Activated CD8-positive, alpha-beta T cell treated with anti-CD3 and anti-CD28 coated beads for 36 hours (primary cell): ENCODE data around the gene CCDC3. TPM values are rescaled to one million over a fixed set of nuclear protein-coding genes. Genes with fewer than 3 reads are reported as not detected.

Experiments
- ATAC-seq: fragments of 200-7000 bp; cut with Tn5 transposase; one replicate; pipeline ENCODE4 v1.10.0; 2021; ENCODE audit warnings: mild to moderate bottlenecking, moderate library complexity
- CTCF ChIA-PET: fragments of 350-600 bp; sonication (Branson Sonifier 250); formaldehyde crosslinking; loops from one replicate; lab custom pipeline; 2021; ENCODE audit warnings: antibody characterized with exemption; lab: Charles Lee
- POLR2A ChIA-PET: fragments of 350-600 bp; sonication (Branson Sonifier 250); formaldehyde crosslinking; loops from one replicate; lab custom pipeline; 2021; ENCODE audit warnings: antibody characterized with exemption; lab: Charles Lee
- DNase-seq: peaks from one replicate; pipeline ENCODE4 v3.0.0-alpha.2; 2020
- H3K27ac Mint-ChIP-seq: one replicate; pipeline ENCODE4 v1.8.0; 2021; ENCODE audit warnings: mild to moderate bottlenecking, mixed read lengths
- H3K27me3 Mint-ChIP-seq: one replicate; pipeline ENCODE4 v1.8.0; 2021; ENCODE audit warnings: mixed read lengths
- H3K36me3 Mint-ChIP-seq: one replicate; pipeline ENCODE4 v1.8.0; 2021; ENCODE audit warnings: low read depth, mixed read lengths
- H3K4me1 Mint-ChIP-seq: one replicate; pipeline ENCODE4 v1.8.0; 2021; ENCODE audit warnings: low read depth, mixed read lengths
- H3K4me3 Mint-ChIP-seq: one replicate; pipeline ENCODE4 v1.8.0; 2021; ENCODE audit warnings: mild to moderate bottlenecking, moderate library complexity, mixed read lengths
- H3K9me3 Mint-ChIP-seq: one replicate; pipeline ENCODE4 v1.8.0; 2021; ENCODE audit warnings: mixed read lengths
- CTCF ChIP-seq: fragments of 200-600 bp; IDR thresholded peaks from one replicate; pipeline ENCODE4 v1.8.0; 2022; ENCODE audit warnings: antibody characterized with exemption, mild to moderate bottlenecking
- intact Hi-C: fragments of 100-400 bp; cut with micrococcal nuclease; formaldehyde crosslinking; loops from one replicate; pipeline ENCODE4 v1.10.0; 2022
- total RNA-seq, 2 experiments: library from RNA; stranded (reverse); gene quantifications; one replicate each; pipeline ENCODE4 v1.2.3, GENCODE V29; 2021

The CCDC3 gene
- total RNA-seq, 2 experiments from 2014 or later, result not detected

- Mint-ChIP-seq H3K36me3 (no peaks in the 10 kb centered on the region), H3K4me1 (no peaks in the 10 kb centered on the region), H3K27me3 (peaks cover 13% of the 10 kb centered on the region), H3K9me3 (no peaks in the 10 kb centered on the region), H3K4me3 (no peak overlapping the region), H3K27ac (no peak overlapping the region)
- ATAC-seq (no peak), DNase-seq (no peak)
- CTCF ChIA-PET, result no interaction called here
- no peak for TF ChIP-seq CTCF
- POLR2A ChIA-PET, result no interaction called here
- intact Hi-C loops, result no loop called here
These were observed 26.9 kb downstream of the CCDC3 start for GRCh38 chr10:12974491-12975199.

GRCh38 chr10:12974078-12974477, 27.4 kb downstream of the CCDC3 start:
- H3K36me3 Mint-ChIP-seq, result no peaks in the 10 kb centered on the region
- ATAC-seq (no peak), DNase-seq (no peak)
- peaks cover 12% of the 10 kb centered on the region for H3K27me3 Mint-ChIP-seq
- no peak overlapping the region for H3K27ac Mint-ChIP-seq
- H3K4me1 Mint-ChIP-seq, result no peaks in the 10 kb centered on the region
- ChIA-PET CTCF (no interaction called here), POLR2A (no interaction called here)
- no peaks in the 10 kb centered on the region for H3K9me3 Mint-ChIP-seq
- H3K4me3 Mint-ChIP-seq, result no peak overlapping the region
- intact Hi-C loops, result no loop called here
- TF ChIP-seq CTCF, result no peak

GRCh38 chr10:12973149-12973718, 28.3 kb downstream of the CCDC3 start:
- peaks cover 10% of the 10 kb centered on the region for H3K27me3 Mint-ChIP-seq
- ATAC-seq (no peak), DNase-seq (no peak)
- TF ChIP-seq CTCF, result no peak
- POLR2A ChIA-PET, result no interaction called here
- H3K9me3 Mint-ChIP-seq, result peaks cover 2% of the 10 kb centered on the region
- H3K4me1 Mint-ChIP-seq, result no peaks in the 10 kb centered on the region
- intact Hi-C loops, result no loop called here
- H3K36me3 Mint-ChIP-seq, result no peaks in the 10 kb centered on the region
- H3K4me3 Mint-ChIP-seq, result no peak overlapping the region
- CTCF ChIA-PET, result no interaction called here
- H3K27ac Mint-ChIP-seq, result no peak overlapping the region

GRCh38 chr10:12972146-12972545, 29.4 kb downstream of the CCDC3 start:
- Mint-ChIP-seq H3K9me3 (peaks cover 9% of the 10 kb centered on the region), H3K4me3 (no peak overlapping the region), H3K27ac (no peak overlapping the region), H3K27me3 (peaks cover 7% of the 10 kb centered on the region), H3K4me1 (no peaks in the 10 kb centered on the region), H3K36me3 (peaks cover 3% of the 10 kb centered on the region)
- POLR2A ChIA-PET, result no interaction called here
- intact Hi-C loops, result no loop called here
- TF ChIP-seq CTCF, result no peak
- ATAC-seq (no peak), DNase-seq (no peak)
- CTCF ChIA-PET, result no interaction called here

GRCh38 chr10:12971001-12971788, 30.3 kb downstream of the CCDC3 start:
- ChIA-PET CTCF (no interaction called here), POLR2A (no interaction called here)
- Mint-ChIP-seq H3K27ac (no peak overlapping the region), H3K4me1 (no peaks in the 10 kb centered on the region), H3K36me3 (peaks cover 3% of the 10 kb centered on the region), H3K27me3 (peaks cover 7% of the 10 kb centered on the region), H3K4me3 (no peak overlapping the region), H3K9me3 (peaks cover 12% of the 10 kb centered on the region)
- no peak for DNase-seq
- intact Hi-C loops, result no loop called here
- ATAC-seq, result no peak
- no peak for TF ChIP-seq CTCF
